DND-41 (cell line): Measurements from ENCODE around the gene G6PD.

ENCODE experiments used
- ATAC-seq: fragments of 200-7000 bp; cut with Tn5 transposase; 3 replicates; pipeline ENCODE4 v1.9.1; 2021; ENCODE audit warnings: low read depth; ENCODE audit not compliant: insufficient read depth
- DNase-seq: peaks from one replicate; pipeline ENCODE4 v3.0.0-alpha.2; 2020
- H2AFZ ChIP-seq: 2 replicates; pipeline ENCODE4 v1.6.0; 2012; ENCODE audit warnings: low read depth, low read length
- H3K27ac ChIP-seq: 2 replicates; pipeline ENCODE4 v1.5.1; 2012; ENCODE audit warnings: low read length, inconsistent platforms
- H3K27me3 ChIP-seq: fragments of 200-600 bp; sonication (generic); 2 replicates; pipeline ENCODE4 v1.6.0; 2012; ENCODE audit warnings: low read length, mild to moderate bottlenecking, inconsistent platforms; ENCODE audit not compliant: insufficient read depth, poor library complexity
- H3K36me3 ChIP-seq: 2 replicates; pipeline ENCODE4 v1.5.1; 2012; ENCODE audit warnings: low read length, inconsistent platforms; ENCODE audit not compliant: insufficient read depth
- H3K4me1 ChIP-seq: 2 replicates; pipeline ENCODE4 v1.5.1; 2012; ENCODE audit warnings: mild to moderate bottlenecking, low read length; ENCODE audit not compliant: insufficient read depth
- H3K4me2 ChIP-seq: 2 replicates; pipeline ENCODE4 v1.6.0; 2012; ENCODE audit warnings: mild to moderate bottlenecking, moderate library complexity, low read length, inconsistent platforms; ENCODE audit not compliant: insufficient read depth
- H3K4me3 ChIP-seq, 2 experiments: fragments of 200-600 bp in 1 of 2; shearing (Covaris generic) in 1 of 2; 2 replicates each; pipeline ENCODE4 v1.5.1; 2012 to 2016; ENCODE audit warnings: inconsistent platforms in 2 of 2, low read length in 2 of 2, mild to moderate bottlenecking in 2 of 2, low read depth in 1 of 2, moderate library complexity in 1 of 2
- H3K79me2 ChIP-seq: 2 replicates; pipeline ENCODE4 v1.6.0; 2012; ENCODE audit warnings: low read length, inconsistent platforms; ENCODE audit not compliant: insufficient read depth
- H3K9ac ChIP-seq: 2 replicates; pipeline ENCODE4 v1.6.0; 2012; ENCODE audit warnings: low read depth, mild to moderate bottlenecking, inconsistent platforms, low read length, moderate library complexity
- H3K9me3 ChIP-seq: 2 replicates; pipeline ENCODE4 v1.5.1; 2012; ENCODE audit warnings: low read length, moderate library complexity, mild to moderate bottlenecking, inconsistent platforms; ENCODE audit not compliant: insufficient read depth, severe bottlenecking
- H4K20me1 ChIP-seq: 2 replicates; pipeline ENCODE4 v1.6.0; 2012; ENCODE audit warnings: low read length; ENCODE audit not compliant: insufficient read depth
- CTCF ChIP-seq: IDR thresholded peaks from 2 replicates; pipeline ENCODE4 v1.5.1; 2012; ENCODE audit warnings: borderline replicate concordance, low read length, moderate library complexity, mild to moderate bottlenecking; ENCODE audit not compliant: poor library complexity, severe bottlenecking; ENCODE audit errors: extremely low read depth
- EZH2 ChIP-seq: IDR thresholded peaks from 3 replicates; pipeline ENCODE4 v1.6.1; 2012; ENCODE audit warnings: borderline replicate concordance, low read depth, mild to moderate bottlenecking, moderate library complexity, low read length, inconsistent platforms; ENCODE audit not compliant: severe bottlenecking

The G6PD gene

GRCh38 chrX:154513716-154514115 is 32.9 kb downstream of the G6PD start:
- Histone ChIP-seq H3K27ac (no peak overlapping the region), H3K79me2 (peaks cover 11% of the 10 kb centered on the region), H2AFZ (no peak overlapping the region), H3K9ac (no peak overlapping the region), H3K4me2 (no peak overlapping the region), H3K4me3 (no peak overlapping the region), H3K4me1 (peaks cover 23% of the 10 kb centered on the region), H3K36me3 (peaks cover 4% of the 10 kb centered on the region; the same call in 1 of the 2 replicates), H4K20me1 (no peaks in the 10 kb centered on the region), H3K9me3 (no peaks in the 10 kb centered on the region), H3K27me3 (no peaks in the 10 kb centered on the region)
- ATAC-seq (no peak), DNase-seq (no peak)
- TF ChIP-seq EZH2, result no peak
- no peak for TF ChIP-seq CTCF

- H3K4me3 ChIP-seq, result no peak overlapping the region
- no peak overlapping the region for H3K4me2 ChIP-seq
- TF ChIP-seq CTCF (no peak), EZH2 (no peak)
- H3K9me3 ChIP-seq, result no peaks in the 10 kb centered on the region
- H3K4me1 ChIP-seq, result peaks cover 23% of the 10 kb centered on the region
- no peak for DNase-seq
- no peaks in the 10 kb centered on the region for H3K27me3 ChIP-seq
- H3K9ac ChIP-seq, result no peak overlapping the region
- H2AFZ ChIP-seq, result no peak overlapping the region
- no peak overlapping the region for H3K27ac ChIP-seq
- H3K79me2 ChIP-seq, result peaks cover 11% of the 10 kb centered on the region
- H3K36me3 ChIP-seq, result peaks cover 4% of the 10 kb centered on the region; the same call in 1 of the 2 replicates
- no peaks in the 10 kb centered on the region for H4K20me1 ChIP-seq
- no peak for ATAC-seq
Measured at GRCh38 chrX:154512879-154513553, 33.6 kb downstream of the G6PD start.

GRCh38 chrX:154511761-154512160 is 34.9 kb downstream of the G6PD start:
- Histone ChIP-seq H4K20me1 (no peaks in the 10 kb centered on the region), H3K4me1 (peaks cover 19% of the 10 kb centered on the region), H3K27me3 (no peaks in the 10 kb centered on the region), H3K36me3 (peaks cover 8% of the 10 kb centered on the region; the same call in 1 of the 2 replicates), H3K4me2 (no peak overlapping the region), H3K79me2 (peaks cover 11% of the 10 kb centered on the region), H3K4me3 (no peak overlapping the region), H3K9me3 (no peaks in the 10 kb centered on the region), H2AFZ (no peak overlapping the region), H3K27ac (no peak overlapping the region), H3K9ac (no peak overlapping the region)
- DNase-seq, result no peak
- TF ChIP-seq EZH2 (no peak), CTCF (no peak)
- no peak for ATAC-seq
